ENCODE data around the gene SRRM3. TPM values are rescaled to one million over a fixed set of nuclear protein-coding genes. Genes with fewer than 3 reads are reported as not detected.
"Not testable (repeated sequence)": the region's sequence is repeated elsewhere in the genome, so short reads cannot be mapped to it uniquely, and the experiment has no call there.

SRRM3 gene
- total RNA-seq, 1 donor from 2014 or later: 2.0 TPM

DNA sequence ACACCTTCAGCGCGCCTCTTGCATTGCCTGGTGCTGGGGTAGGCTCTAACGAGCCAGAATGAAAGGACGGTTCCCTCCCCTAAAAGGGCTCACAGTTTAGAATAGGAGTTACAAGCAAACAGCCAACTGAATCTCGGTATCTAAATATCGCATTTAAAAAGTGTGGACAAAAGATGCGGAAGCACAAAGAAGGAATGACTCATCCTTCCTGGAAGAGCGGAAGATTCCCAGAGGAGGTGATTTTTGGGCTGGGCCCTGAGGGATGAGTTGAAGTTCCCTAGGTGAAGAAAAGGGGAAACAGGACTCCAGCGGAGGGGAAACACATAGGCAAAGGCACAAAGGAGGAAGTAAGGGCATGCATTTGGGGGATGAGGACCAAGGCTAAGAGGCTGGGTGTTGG lies 29.9 kb downstream of the SRRM3 start:
- DNase-seq: no peak

DNA sequence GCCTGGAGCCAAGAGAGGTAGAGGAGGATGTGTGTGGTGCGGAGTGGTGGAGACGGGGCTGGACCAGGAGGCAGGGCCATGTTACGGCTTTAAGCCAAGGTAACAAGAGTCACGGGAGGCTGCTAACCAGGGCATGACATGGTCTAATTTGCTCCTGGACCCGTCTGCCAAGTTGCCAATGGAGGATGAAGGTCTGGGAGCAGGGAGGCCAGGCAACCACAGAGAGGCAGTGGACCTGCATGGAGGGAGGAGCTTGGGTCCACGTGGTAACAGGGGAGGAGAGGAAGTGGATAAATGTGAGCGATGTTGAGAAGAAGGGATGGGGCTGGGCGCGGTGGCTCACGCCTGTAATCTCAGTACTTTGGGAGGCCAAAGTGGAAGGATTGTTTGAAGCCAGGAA lies 31.0 kb downstream of the SRRM3 start:
- no peak for DNase-seq

DNA sequence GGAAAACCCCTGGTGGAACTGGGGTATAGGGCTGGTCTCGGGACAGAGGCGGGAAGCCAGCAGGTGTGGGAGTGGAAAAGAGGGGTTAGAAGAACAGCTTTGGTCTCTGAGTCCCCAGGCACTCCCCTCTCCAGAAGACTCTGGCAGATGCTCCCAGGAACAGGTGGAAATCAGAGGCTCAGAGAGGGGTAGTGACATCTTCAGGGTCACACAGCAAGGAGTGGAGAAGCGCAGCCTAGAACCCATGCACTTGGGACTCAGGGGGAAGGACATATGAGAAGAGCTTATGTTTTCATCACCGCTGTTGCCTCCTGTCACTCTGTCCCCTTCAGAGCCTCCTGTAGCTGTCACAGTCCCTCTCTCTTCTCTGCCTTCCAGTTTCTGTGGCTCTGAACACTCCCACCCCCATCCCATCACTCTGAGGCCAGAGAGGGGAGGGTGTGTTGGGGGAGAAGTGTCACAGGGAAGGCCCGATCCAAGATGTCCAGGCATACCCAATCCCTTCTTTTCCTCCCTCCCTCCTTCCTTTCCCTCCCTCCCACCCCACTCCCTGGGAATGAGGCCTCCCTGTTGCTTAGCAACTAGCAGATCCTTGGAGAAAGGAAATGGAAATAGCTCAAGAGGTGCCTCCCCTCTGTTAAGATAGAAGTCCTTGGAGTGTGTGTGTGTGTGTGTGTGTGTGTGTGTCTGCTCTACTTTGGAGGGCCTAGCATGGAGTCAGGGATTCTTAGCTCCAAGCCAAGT lies 32.0 kb downstream of the SRRM3 start:
- no peak for DNase-seq

DNA sequence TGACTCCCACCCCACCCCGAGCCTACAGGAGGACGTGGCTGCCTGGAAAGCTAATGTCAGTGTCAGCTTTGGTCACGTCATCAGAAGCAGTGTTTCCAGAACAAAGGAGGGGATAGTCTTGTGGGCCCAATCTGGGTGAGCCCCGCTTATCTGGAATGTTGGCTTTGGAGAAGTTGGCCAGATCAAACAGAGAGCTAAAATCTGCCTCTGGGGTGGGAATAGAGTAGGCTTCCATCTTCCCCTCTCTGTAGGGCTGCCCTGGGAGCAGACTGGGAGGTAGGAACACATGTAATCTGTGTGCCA lies 32.5 kb downstream of the SRRM3 start:
- DNase-seq: no peak

DNA sequence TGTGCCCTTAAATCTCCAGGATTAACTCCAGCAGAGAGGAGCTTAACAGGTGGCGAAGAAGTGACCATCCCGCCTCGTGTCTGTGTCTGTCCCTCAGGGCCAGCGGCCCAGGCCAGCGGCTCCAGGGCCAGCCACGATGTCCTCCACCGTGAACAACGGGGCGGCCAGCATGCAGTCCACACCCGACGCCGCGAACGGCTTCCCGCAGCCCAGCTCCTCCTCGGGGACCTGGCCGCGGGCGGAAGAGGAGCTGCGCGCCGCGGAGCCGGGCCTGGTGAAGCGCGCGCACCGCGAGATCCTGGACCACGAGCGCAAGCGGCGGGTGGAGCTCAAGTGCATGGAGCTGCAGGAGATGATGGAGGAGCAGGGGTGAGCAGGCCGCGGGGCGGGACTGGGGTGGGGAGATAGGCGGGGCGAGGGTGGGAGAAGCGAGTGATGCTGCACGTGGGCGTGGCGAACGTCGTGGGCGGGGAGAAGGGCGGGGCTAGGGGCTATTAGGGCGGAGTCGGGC lies 33.3 kb downstream of the SRRM3 start:
- DNase-seq: peak; percentile 83

DNA sequence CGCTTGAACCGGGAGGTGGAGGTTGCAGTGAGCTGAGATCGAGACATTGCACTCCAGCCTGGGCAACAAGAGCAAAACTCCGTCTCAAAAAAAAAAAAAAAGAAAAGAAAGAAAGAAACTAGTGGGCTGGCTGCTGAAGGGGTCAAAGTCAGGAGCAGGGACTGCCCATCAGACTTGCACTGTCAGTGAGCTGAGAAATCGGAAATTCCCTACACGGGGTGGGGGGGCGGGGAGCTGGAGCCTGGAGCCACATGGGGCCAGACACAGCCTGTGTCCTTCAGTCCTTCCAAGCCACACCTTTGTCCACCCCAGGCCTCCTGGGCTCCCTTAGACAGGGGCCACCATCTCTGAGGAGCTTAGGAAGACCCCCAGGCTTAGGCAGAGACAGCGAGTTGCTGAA lies 34.5 kb downstream of the SRRM3 start:
- DNase-seq: no peak

DNA sequence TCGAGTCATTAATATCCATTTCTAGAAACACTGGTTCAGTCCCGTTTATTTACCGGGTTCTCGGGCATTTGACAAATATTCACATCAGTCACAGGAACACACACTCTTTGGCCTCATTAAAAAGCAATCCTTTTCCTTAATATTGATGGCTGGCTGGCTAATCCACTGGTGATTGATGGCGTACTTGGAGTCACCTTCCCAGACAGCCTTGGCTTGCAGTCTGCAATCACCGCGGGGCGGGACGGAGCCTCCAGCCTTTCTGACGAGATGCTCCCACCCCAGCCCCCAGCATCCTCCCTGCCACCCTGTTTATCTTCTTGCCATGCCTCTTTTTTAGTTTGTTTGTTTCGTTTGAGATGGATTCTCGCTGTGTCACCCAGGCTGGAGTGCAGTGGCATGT lies 36.6 kb downstream of the SRRM3 start:
- no peak for DNase-seq

DNA sequence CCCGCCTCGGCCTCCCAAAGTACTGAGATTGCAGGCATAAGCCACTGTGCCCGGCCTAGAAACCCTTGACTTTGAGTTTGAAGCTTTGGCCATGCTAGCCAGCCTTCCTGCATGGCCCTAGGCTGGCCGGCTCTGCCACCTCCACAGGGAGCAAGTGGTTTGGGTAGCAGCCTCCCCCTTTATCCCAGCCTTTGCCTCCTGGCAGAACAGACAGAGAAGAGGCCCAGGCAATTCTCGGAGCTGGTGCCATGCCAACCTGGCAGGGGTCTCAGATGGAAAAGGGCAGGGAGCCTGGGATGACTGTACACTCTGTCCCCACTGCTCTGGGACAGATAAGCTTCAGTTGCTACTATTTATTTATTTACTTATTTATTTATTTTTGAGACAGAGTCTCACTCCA lies 39.4 kb downstream of the SRRM3 start:
- DNase-seq: no peak

DNA sequence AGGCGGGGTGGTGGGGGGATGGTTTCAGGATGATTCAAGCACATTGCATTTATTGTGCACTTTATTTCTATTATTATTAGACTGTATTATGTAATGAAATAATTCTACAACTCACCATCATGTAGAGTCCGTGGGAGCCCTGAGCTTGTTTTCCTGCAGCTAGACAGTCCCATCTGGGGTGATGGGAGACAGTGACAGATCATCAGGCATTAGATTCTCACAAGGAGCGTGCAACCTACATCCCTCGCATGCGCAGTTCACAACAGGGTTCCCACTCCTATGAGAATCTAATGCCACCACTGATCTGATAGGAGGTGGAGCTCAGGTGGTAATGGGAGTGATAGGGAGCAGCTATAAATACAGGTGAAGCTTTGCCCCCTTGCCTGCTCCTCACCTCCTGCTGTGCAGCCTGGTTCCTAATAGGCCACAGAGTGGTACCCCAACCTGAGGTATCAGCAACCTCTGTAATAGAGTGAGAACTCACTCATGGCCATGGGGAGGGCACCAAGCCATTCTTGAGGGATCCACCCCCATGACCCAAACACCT lies 40.9 kb downstream of the SRRM3 start:
- DNase-seq: not testable (repeated sequence)

DNA sequence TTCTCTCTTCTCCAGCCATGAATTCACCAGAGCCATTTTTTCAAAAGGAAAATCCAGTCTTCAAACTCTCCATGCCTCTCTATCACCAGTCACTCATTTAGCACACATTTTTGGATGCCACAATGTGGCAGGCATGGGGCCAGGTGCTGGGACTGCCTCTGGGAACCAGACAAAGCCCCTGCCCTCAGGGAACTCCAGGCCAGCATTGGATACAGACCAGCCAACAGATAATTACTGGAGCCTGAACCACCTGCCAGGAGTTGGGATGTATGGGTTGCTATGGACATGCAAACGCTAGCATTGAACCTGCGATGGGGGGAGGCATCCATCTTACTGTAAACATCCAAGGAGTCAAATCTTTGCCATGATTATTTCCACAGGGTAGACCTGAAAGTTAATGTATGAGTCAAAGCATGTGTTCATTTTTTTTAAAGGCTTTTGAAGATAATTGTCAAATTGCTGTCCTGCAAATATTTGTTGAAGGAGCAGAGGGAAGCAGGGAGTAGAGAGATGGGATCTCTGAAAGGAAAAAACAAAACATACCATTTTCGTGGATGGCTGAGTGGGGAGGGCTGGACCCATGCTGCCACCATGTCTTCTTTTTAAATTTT lies 43.2 kb downstream of the SRRM3 start:
- DNase-seq: no peak

DNA sequence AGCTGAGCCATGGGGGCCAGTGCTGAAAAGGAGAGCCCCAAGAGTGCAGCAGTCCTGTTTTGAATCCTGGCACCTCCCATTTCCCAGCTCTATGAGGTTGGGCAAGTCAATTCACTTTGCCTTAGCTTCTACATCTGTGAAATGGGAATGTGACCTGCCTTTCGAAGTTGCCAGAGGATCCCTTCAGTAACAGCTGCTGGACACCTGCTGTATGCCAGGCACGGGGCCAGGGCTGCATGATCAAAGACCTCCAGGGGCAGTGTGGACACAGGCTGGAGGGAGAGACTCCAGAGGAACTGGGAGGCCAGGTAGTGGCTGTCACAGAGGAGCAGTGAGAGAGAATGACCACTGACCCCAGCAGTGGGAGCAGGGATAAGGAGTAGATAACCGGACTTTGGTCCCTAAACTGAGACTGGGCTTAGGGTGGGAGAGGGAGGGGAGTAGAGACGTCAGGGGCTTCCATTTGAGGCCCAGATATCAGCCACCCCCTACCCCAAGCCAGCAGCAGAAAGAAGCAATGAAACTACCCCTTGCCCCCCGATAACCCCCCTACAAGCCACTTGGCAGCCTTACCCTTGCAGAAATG lies 45.2 kb downstream of the SRRM3 start:
- DNase-seq: no peak

DNA sequence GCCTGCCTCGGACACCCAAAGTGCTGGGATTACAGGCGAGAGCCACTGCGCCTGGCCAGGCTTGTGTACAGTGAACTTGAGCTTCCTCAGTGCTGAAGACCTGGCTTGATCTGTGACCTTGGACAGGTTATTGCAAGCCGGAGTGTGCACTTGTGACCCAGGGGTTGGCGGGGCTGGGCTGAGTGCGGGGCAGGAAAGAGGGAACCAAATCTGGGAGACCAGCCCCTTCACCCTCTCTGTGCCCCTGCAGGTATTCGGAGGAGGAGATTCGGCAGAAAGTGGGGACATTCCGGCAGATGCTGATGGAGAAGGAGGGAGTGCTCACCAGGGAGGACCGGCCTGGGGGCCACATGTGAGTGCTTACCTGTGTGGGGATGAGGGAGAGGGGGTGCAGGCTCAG lies 46.2 kb downstream of the SRRM3 start:
- no peak for DNase-seq

DNA sequence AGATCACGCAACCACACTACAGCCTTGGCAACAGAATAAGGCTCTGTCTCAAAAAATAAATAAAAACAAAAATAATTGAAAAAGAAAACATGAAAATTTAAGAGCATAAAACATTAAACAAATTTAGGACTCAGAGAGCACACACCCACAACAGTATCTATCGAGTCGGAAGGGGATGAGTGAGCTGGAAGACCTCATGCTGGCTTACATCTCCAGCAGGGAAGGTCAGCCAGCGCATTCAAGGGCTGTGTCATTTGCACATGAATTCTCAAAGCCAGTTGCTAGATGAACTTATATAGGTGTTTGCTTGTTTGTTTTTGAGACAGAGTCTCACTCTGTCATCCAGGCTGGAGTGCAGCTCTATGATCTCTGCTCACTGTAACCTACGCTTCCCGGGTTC lies 50.3 kb downstream of the SRRM3 start:
- no peak for DNase-seq

DNA sequence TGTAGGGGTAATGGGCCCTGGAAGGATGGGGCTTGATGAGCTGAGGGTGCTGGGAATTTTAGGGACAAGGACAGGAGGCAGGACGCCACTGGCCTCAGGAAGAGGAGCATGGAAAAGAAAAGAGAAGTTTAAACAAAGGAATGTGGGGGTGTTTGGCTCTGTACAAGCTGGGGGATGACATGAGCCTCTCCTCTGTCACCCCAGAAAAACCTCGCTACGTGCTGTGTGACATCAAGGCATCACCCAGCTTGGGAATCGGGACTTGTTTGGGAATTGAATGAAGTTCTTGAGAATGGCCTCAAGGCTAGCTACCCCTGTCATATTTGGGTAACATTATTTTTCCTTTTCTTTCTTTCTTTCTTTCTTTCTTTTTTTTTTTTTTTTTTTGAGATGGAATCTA lies 53.1 kb downstream of the SRRM3 start:
- DNase-seq: no peak

DNA sequence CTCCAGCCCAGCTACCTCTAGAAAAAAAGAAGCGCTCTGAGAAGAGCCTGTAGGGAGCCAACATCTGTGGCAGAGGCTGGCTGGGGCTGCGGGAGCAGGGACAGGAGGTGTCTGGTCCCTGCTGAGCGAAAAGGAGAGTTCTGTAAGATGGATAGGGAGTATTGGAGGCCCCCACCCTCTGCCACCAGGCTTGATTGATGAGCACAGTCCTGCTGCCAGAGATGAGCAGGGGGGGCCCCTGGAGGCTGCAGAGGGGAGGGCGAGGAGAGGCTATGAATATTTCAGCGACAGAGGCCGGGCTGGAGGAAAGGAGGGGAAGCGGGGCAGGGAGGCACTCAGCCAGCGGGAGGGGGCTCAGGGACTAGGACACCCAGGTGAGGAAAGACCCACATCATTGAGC lies 56.3 kb downstream of the SRRM3 start:
- no peak for DNase-seq

DNA sequence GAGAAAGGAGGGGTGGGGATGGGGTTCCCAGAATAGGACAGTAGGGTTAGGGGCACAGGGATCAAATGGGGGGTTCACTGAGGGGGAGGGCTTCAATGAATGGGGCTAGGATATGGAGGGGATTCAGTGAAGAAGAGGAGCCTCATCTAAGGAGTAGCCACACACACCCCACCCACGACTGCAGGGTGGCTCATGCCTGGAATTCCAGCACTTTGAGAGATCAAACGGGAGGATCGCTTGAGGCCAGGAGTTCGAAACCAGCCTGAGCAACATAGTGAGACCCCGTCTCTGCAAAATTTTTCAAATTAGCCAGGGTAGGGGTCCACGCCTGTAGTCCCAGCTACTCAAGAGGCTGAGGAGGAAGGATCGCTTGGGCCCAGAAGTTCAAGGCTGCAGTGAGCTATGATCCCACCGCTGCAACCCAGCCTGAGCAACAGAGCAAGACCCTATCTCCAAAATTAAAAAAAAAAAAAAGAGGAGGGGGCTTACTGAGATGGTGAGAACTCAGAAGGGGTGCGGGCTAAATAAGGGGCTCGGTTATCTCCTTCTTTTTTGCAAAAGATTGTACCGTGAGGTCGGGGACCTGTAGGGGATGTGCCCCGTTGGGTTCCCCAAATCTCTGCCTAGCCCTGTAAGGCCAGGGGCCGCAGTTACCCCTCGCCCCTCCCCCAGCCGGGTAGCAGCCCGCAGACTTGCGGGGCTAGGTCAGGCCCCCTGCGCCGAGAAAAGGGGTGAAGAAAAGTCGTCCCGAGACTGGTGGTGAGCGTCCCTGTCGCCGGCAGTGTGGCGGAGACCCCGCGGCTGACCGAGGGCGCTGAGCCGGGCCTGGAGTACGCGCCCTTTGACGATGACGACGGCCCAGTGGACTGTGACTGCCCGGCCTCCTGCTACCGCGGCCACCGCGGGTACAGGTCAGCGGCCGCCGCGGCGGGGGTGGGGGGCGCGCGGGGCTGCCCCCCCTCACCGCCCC lies 57.7 kb downstream of the SRRM3 start:
- no peak for DNase-seq

DNA sequence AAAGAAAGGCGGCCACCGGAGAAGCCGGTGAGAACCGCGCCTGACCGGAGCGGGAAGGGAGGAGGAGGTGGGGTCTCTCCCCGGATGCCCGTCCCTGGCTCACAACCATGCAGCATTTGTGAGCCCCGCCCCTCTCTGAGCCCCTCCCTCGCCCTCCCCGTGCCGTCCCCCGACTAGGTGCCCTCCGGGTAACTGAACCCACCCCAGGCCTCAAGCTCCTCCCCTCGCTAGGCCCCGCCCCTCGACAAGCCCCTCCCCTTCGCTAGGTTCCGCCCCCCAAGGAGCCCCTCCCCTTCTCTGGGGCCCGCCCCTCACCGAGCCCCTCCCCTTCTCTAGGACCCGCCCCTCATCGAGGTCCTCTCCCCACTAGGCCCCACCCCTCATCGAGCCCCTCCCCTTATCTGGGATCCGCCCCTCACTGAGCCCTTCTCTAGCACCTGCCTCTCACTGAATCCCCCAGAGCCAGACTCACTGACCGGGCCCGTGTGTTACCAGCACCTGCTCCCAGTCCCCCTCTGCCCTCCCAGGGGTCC lies 58.5 kb downstream of the SRRM3 start:
- peak; percentile 48 for DNase-seq

DNA sequence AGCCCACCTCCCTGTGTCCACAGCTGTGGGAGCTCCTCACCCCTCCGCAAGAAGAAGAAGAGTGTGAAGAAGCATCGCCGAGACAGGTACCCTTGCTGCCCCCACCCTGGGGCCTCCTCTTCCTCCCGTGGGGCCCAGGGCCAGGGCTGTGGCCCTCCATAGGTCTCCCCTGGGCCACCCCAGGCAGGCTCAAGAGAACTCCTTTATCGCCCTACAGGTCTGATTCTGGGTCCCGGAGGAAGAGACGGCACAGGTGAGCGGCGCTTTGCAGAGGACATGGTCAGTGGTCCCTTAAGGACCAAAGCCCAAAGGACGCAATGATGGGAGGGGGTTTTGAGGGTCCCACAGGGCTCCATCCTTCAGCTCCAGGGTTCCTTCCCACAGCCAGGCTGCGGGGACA lies 59.6 kb downstream of the SRRM3 start:
- no peak for DNase-seq

DNA sequence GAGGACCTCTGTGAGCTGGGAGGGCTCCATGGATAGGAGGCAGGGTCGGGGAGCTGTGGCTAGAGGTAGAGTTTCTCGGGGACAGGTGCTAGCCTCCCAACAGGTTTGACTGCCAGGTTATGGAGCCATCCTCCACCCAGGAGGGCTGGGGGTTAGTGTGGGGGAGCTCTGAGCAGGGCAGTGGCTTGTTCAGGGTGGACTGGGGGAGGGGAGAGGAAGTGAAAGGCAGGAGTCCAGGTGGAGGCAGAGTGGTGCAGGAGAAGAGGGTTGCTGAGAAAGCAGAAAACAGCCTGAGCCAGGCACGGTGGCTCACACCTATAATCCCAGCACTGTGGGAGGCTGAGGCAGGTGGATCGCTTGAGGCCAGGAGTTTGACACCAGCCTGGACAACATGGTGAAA lies 60.2 kb downstream of the SRRM3 start:
- DNase-seq: no peak

DNA sequence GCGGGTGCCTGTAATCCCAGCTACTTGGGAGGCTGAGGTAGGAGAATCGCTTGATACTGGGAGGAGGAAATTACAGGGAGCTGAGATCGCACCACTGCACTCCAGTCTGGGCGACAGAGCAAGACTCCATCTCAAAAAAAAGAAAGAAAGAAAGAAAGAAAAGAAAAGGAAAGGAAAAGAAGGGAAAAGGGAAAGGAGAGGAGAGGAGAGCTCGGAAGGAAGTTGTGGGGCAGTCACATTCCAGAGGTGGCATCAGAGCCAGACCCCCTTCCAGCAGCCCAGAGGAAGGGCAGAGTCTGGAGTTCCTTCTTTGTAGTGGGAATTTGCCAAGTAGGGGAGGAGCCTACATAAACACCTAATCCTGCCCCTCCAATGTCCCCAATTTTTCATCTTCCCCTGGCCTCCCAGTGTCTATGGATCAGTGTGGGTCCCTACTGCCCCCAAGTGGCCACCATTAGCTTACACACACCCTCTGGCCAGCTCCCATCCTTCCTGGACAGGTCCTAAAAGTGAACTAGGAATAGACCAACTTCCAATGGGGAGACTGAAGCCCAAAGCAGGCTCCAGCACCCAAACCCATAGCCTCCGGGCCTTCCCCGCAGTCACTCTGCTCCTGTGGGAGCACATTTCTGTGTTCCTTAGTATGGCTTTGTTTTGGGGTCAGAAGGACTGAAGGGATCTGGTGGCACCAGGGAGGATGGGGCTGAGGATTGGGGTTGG lies 61.1 kb downstream of the SRRM3 start:
- DNase-seq: peak; percentile 81

DNA sequence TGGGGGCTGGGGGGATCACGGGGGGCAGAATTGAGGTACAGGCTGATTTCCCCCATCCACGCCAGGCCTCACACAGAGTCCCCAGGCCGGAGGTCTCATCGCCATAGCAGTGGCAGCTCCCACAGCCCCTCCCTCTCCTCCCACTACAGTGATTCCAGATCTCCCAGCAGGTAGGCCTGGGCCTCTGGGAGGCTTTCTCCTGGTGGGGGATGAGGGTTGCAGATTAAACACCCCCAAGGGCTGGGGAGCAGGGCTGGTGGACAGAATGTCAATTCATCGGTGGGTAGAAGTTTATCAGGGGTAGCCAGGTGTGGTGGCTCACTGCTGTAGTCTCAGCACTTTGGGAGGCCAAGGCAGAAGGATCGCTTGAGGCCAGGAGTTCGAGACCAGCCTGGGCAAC lies 63.6 kb downstream of the SRRM3 start:
- no peak for DNase-seq
